ENCODE data around the gene KCTD2.

GRCh38 chr17:75108193-75108592 lies 61.2 kb downstream of the KCTD2 start:
- TF ChIP-seq CTCF (IDR thresholded peaks at IDR 0.05): no peak
- TF ChIP-seq POLR2A (IDR thresholded peaks at IDR 0.05): no peak
- no peak for TF ChIP-seq EP300 (IDR thresholded peaks at IDR 0.05)
